ENCODE data around the gene SAMM50. TPM values are rescaled to one million over a fixed set of nuclear protein-coding genes. Genes with fewer than 3 reads are reported as not detected.

Gene SAMM50
- total and polyA plus RNA-seq, 2 experiments from 2014 or later = 37.8 to 73.8 TPM

GRCh38 chr22:43946384-43946667 lies 8.9 kb upstream of the SAMM50 start:
- Histone ChIP-seq H3K36me3 (ENCODE audit: low read depth) (no peaks in the 10 kb centered on the region), H3K9ac (no peak overlapping the region), H3F3A (ENCODE audit: insufficient read depth) (no peaks in the 10 kb centered on the region), H3K4me2 (ENCODE audit: unreplicated experiment) (no peak overlapping the region), H3K79me2 (ENCODE audit: insufficient read depth) (no peaks in the 10 kb centered on the region), H4K20me1 (ENCODE audit: insufficient read depth) (no peaks in the 10 kb centered on the region), H3K27ac (no peak overlapping the region), H3K4me3 (no peak overlapping the region), H3K9me2 (ENCODE audit: insufficient read depth) (no peaks in the 10 kb centered on the region), H3K9me3 (ENCODE audit: low read depth) (no peaks in the 10 kb centered on the region), H2AFZ (no peak overlapping the region), H3K27me3 (replicated peaks; ENCODE audit: insufficient read depth) (no peaks in the 10 kb centered on the region), H3K4me1 (ENCODE audit: insufficient read depth) (no peaks in the 10 kb centered on the region)
- DNase-seq = peak; percentile 28
- TF ChIP-seq EZH2phosphoT487 (IDR thresholded peaks at IDR 0.05; ENCODE audit: insufficient read depth, low read depth) (no peak), EZH2 (IDR thresholded peaks at IDR 0.05; ENCODE audit: insufficient read depth, poor library complexity, severe bottlenecking) (no peak)
- in situ Hi-C loops (cut with MboI) = no loop called here
- WGBS, 2 experiments (ENCODE audit: low coverage in 1 of 2, low lambda C conversion rate in 2 of 2, missing lambda C conversion rate in 2 of 2) = 78 to 79% methylated on average over 7 of the region's 7 CpGs

GRCh38 chr22:43948836-43949406 lies 6.3 kb upstream of the SAMM50 start:
- Histone ChIP-seq H3F3A (ENCODE audit: insufficient read depth) (no peaks in the 10 kb centered on the region), H3K9me2 (ENCODE audit: insufficient read depth) (no peaks in the 10 kb centered on the region), H2AFZ (no peak overlapping the region), H3K27me3 (replicated peaks; ENCODE audit: insufficient read depth) (no peaks in the 10 kb centered on the region), H3K4me2 (ENCODE audit: unreplicated experiment) (no peak overlapping the region), H4K20me1 (ENCODE audit: insufficient read depth) (no peaks in the 10 kb centered on the region), H3K36me3 (ENCODE audit: low read depth) (no peaks in the 10 kb centered on the region), H3K9me3 (ENCODE audit: low read depth) (no peaks in the 10 kb centered on the region), H3K9ac (no peak overlapping the region), H3K79me2 (ENCODE audit: insufficient read depth) (peaks cover under 1% of the 10 kb centered on the region; the same call in 1 of the 2 replicates), H3K4me1 (ENCODE audit: insufficient read depth) (no peaks in the 10 kb centered on the region), H3K27ac (no peak overlapping the region), H3K4me3 (no peak overlapping the region)
- 33 to 36% methylated on average over 12 of the region's 12 CpGs for WGBS, 2 experiments (ENCODE audit: low coverage in 1 of 2, low lambda C conversion rate in 2 of 2, missing lambda C conversion rate in 2 of 2)
- DNase-seq = peak; percentile 8
- in situ Hi-C loops (cut with MboI) = no loop called here
- TF ChIP-seq EZH2 (IDR thresholded peaks at IDR 0.05; ENCODE audit: insufficient read depth, poor library complexity, severe bottlenecking) = no peak
- TF ChIP-seq EZH2phosphoT487 (IDR thresholded peaks at IDR 0.05; ENCODE audit: insufficient read depth, low read depth) = no peak

- no peaks in the 10 kb centered on the region for H3K36me3 ChIP-seq (ENCODE audit: low read depth)
- H3K27ac ChIP-seq = no peak overlapping the region
- no peak overlapping the region for H3K9ac ChIP-seq
- no peak overlapping the region for H3K4me3 ChIP-seq
- no peaks in the 10 kb centered on the region for H4K20me1 ChIP-seq (ENCODE audit: insufficient read depth)
- H3F3A ChIP-seq (ENCODE audit: insufficient read depth) = peaks cover 8% of the 10 kb centered on the region; the same call in 1 of the 2 replicates
- H3K9me2 ChIP-seq (ENCODE audit: insufficient read depth) = no peaks in the 10 kb centered on the region
- WGBS, 2 experiments (ENCODE audit: low coverage in 1 of 2, low lambda C conversion rate in 2 of 2, missing lambda C conversion rate in 2 of 2) = 92 to 99% methylated on average over 5 of the region's 5 CpGs
- TF ChIP-seq EZH2 (IDR thresholded peaks at IDR 0.05; ENCODE audit: insufficient read depth, poor library complexity, severe bottlenecking) = no peak
- no peak for TF ChIP-seq EZH2phosphoT487 (IDR thresholded peaks at IDR 0.05; ENCODE audit: insufficient read depth, low read depth)
- peaks cover 3% of the 10 kb centered on the region for H3K4me1 ChIP-seq (ENCODE audit: insufficient read depth)
- DNase-seq = no peak
- no peaks in the 10 kb centered on the region for H3K9me3 ChIP-seq (ENCODE audit: low read depth)
- H3K4me2 ChIP-seq (ENCODE audit: unreplicated experiment) = no peak overlapping the region
- H3K27me3 ChIP-seq (replicated peaks; ENCODE audit: insufficient read depth) = no peaks in the 10 kb centered on the region
- H2AFZ ChIP-seq = no peak overlapping the region
- peaks cover 18% of the 10 kb centered on the region for H3K79me2 ChIP-seq (ENCODE audit: insufficient read depth)
- in situ Hi-C loops (cut with MboI) = no loop called here
Measured at GRCh38 chr22:43951391-43951790, 3.9 kb upstream of the SAMM50 start.

- H3K9ac ChIP-seq = no peak overlapping the region
- 48 to 52% methylated on average over 7 of the region's 7 CpGs for WGBS, 2 experiments (ENCODE audit: low coverage in 1 of 2, low lambda C conversion rate in 2 of 2, missing lambda C conversion rate in 2 of 2)
- no peak overlapping the region for H2AFZ ChIP-seq
- H3K36me3 ChIP-seq (ENCODE audit: low read depth) = no peaks in the 10 kb centered on the region
- no peak overlapping the region for H3K4me2 ChIP-seq (ENCODE audit: unreplicated experiment)
- no peaks in the 10 kb centered on the region for H3K27me3 ChIP-seq (replicated peaks; ENCODE audit: insufficient read depth)
- H3K4me1 ChIP-seq (ENCODE audit: insufficient read depth) = peaks cover 9% of the 10 kb centered on the region
- peaks cover 13% of the 10 kb centered on the region; the same call in 1 of the 2 replicates for H3F3A ChIP-seq (ENCODE audit: insufficient read depth)
- no peak for DNase-seq
- H3K27ac ChIP-seq = no peak overlapping the region
- in situ Hi-C loops (cut with MboI) = no loop called here
- no peaks in the 10 kb centered on the region for H3K9me2 ChIP-seq (ENCODE audit: insufficient read depth)
- H3K4me3 ChIP-seq = no peak overlapping the region
- H3K9me3 ChIP-seq (ENCODE audit: low read depth) = no peaks in the 10 kb centered on the region
- TF ChIP-seq EZH2 (IDR thresholded peaks at IDR 0.05; ENCODE audit: insufficient read depth, poor library complexity, severe bottlenecking) = no peak
- peaks cover 24% of the 10 kb centered on the region for H3K79me2 ChIP-seq (ENCODE audit: insufficient read depth)
- no peaks in the 10 kb centered on the region for H4K20me1 ChIP-seq (ENCODE audit: insufficient read depth)
Measured at GRCh38 chr22:43951966-43952365, 3.3 kb upstream of the SAMM50 start.

Data from GM23248 (cell line).